Vagina (tissue), 2 donors: Measurements from ENCODE around the gene PBLD.

ENCODE experiments used
- POLR2A ChIP-seq, 2 donors: fragments of 450-650 bp; IDR thresholded peaks; one replicate each; pipeline ENCODE4 v1.6.1; 2017; ENCODE audit warnings: antibody characterized with exemption in 2 of 2, mild to moderate bottlenecking in 2 of 2, moderate library complexity in 2 of 2
- POLR2AphosphoS5 ChIP-seq, 2 donors: sonication (generic); formaldehyde crosslinking; IDR thresholded peaks; one replicate each; pipeline ENCODE4 v1.9.0; 2017; ENCODE audit warnings: antibody characterized with exemption in 2 of 2, mild to moderate bottlenecking in 2 of 2, low read depth in 1 of 2; ENCODE audit not compliant: insufficient read depth in 1 of 2

- no peak for TF ChIP-seq POLR2AphosphoS5 (IDR thresholded peaks at IDR 0.05; ENCODE audit: insufficient read depth in 1 of 2, low read depth in 1 of 2)
- no peak for TF ChIP-seq POLR2A (IDR thresholded peaks at IDR 0.05)
Measured at GRCh38 chr10:68318331-68319059, 14.2 kb downstream of the PBLD start.
